Liver (tissue), 9 donors: Measurements from ENCODE around the gene PPP2R2B. TPM values are rescaled to one million over a fixed set of nuclear protein-coding genes. Genes with fewer than 3 reads are reported as not detected.

Experiments
- DNase-seq: peaks from one replicate; pipeline ENCODE4 v3.0.0-alpha.2; 2017; ENCODE audit warnings: low spot score
- H3K27ac ChIP-seq, 2 donors: one replicate each; pipeline ENCODE4 v1.7.0; 2013; ENCODE audit warnings: inconsistent platforms in 2 of 2, low read length in 2 of 2, control low read depth in 1 of 2, low read depth in 1 of 2, mild to moderate bottlenecking in 1 of 2
- H3K27me3 ChIP-seq, 4 donors: one replicate each; pipeline versions ENCODE4 v1.6.1 to v1.7.0; 2013; ENCODE audit warnings: low read length in 3 of 4, inconsistent platforms in 1 of 4, mild to moderate bottlenecking in 1 of 4, moderate library complexity in 1 of 4; ENCODE audit not compliant: control insufficient read depth in 4 of 4, insufficient read depth in 4 of 4
- H3K36me3 ChIP-seq, 4 donors: one replicate each; pipeline versions ENCODE4 v1.6.1 to v1.7.0; 2013; ENCODE audit warnings: low read length in 3 of 4, mild to moderate bottlenecking in 3 of 4, low read depth in 1 of 4, moderate library complexity in 1 of 4; ENCODE audit not compliant: control insufficient read depth in 4 of 4, insufficient read depth in 3 of 4
- H3K4me1 ChIP-seq, 4 donors: one replicate each; pipeline versions ENCODE4 v1.6.1 to v1.7.0; 2013; ENCODE audit warnings: low read length in 3 of 4, mild to moderate bottlenecking in 3 of 4, moderate library complexity in 1 of 4; ENCODE audit not compliant: control insufficient read depth in 4 of 4, insufficient read depth in 4 of 4
- H3K4me3 ChIP-seq, 3 donors: one replicate each; pipeline versions ENCODE4 v1.6.1 to v1.7.0; 2013; ENCODE audit warnings: low read length in 3 of 3, control low read depth in 1 of 3, low read depth in 1 of 3, mild to moderate bottlenecking in 1 of 3
- H3K9ac ChIP-seq, 2 donors: one replicate each; pipeline ENCODE4 v1.7.0; 2013; ENCODE audit warnings: low read length in 2 of 2, mild to moderate bottlenecking in 2 of 2, moderate library complexity in 2 of 2, control low read depth in 1 of 2, low read depth in 1 of 2
- H3K9me3 ChIP-seq, 4 donors: one replicate each; pipeline versions ENCODE4 v1.6.1 to v1.7.0; 2013; ENCODE audit warnings: low read length in 3 of 4; ENCODE audit not compliant: control insufficient read depth in 4 of 4
- CTCF ChIP-seq: fragments of 150-350 bp; IDR thresholded peaks from 2 replicates; pipeline ENCODE4 v1.5.1; 2017; ENCODE audit warnings: improper control_type of control experiment, low read depth, low read length; ENCODE audit not compliant: missing input control
- EGR1 ChIP-seq, 2 donors: IDR thresholded peaks; 2 replicates each; pipeline ENCODE4 v1.6.1; 2016 to 2018; ENCODE audit warnings: antibody characterized with exemption in 2 of 2, low read depth in 2 of 2
- FOXA1 ChIP-seq: IDR thresholded peaks from 2 replicates; pipeline ENCODE4 v1.6.1; 2016; ENCODE audit warnings: antibody characterized with exemption
- FOXA2 ChIP-seq: IDR thresholded peaks from 2 replicates; pipeline ENCODE4 v1.6.1; 2016; ENCODE audit warnings: antibody characterized with exemption
- GABPA ChIP-seq, 2 donors: IDR thresholded peaks in 1 of 2; conservative IDR thresholded peaks in 1 of 2; 2 replicates each; pipeline ENCODE4 v1.6.1; 2016; ENCODE audit warnings: antibody characterized with exemption in 2 of 2, mild to moderate bottlenecking in 1 of 2, moderate library complexity in 1 of 2
- HNF4A ChIP-seq, 2 donors: conservative IDR thresholded peaks; 2 replicates each; pipeline ENCODE4 v1.6.1; 2016; ENCODE audit warnings: antibody characterized with exemption in 2 of 2, mild to moderate bottlenecking in 2 of 2
- HNF4G ChIP-seq: IDR thresholded peaks from 2 replicates; pipeline ENCODE4 v1.6.1; 2016; ENCODE audit warnings: antibody characterized with exemption
- JUND ChIP-seq, 2 donors: IDR thresholded peaks; 2 replicates each; pipeline ENCODE4 v1.6.1; 2016; ENCODE audit warnings: antibody characterized with exemption in 2 of 2
- MAX ChIP-seq: IDR thresholded peaks from 2 replicates; pipeline ENCODE4 v1.6.1; 2016; ENCODE audit warnings: antibody characterized with exemption
- NR2F2 ChIP-seq: IDR thresholded peaks from 2 replicates; pipeline ENCODE4 v1.6.1; 2016; ENCODE audit warnings: antibody characterized with exemption
- RAD21 ChIP-seq, 2 donors: IDR thresholded peaks; 2 replicates each; pipeline ENCODE4 v1.6.1; 2016; ENCODE audit warnings: antibody characterized with exemption in 2 of 2, mild to moderate bottlenecking in 2 of 2
- REST ChIP-seq: IDR thresholded peaks from 2 replicates; pipeline ENCODE4 v1.6.1; 2016; ENCODE audit warnings: antibody characterized with exemption, mild to moderate bottlenecking
- RXRA ChIP-seq, 2 donors: IDR thresholded peaks; 2 replicates each; pipeline ENCODE4 v1.6.1; 2017 to 2018; ENCODE audit warnings: antibody characterized with exemption in 2 of 2, mild to moderate bottlenecking in 1 of 2
- SP1 ChIP-seq: IDR thresholded peaks from 2 replicates; pipeline ENCODE4 v1.6.1; 2018; ENCODE audit warnings: antibody characterized with exemption, mild to moderate bottlenecking
- TAF1 ChIP-seq: conservative IDR thresholded peaks from 2 replicates; pipeline ENCODE4 v1.6.1; 2016; ENCODE audit warnings: antibody characterized with exemption, mild to moderate bottlenecking
- YY1 ChIP-seq: IDR thresholded peaks from 2 replicates; pipeline ENCODE4 v1.6.1; 2016; ENCODE audit warnings: antibody characterized with exemption, mild to moderate bottlenecking
- ZBTB33 ChIP-seq: IDR thresholded peaks from 2 replicates; pipeline ENCODE4 v1.6.1; 2016; ENCODE audit warnings: antibody characterized with exemption
- WGBS: extraction: QIAGEN DNeasy Blood & Tissue Kit; methylation state at CpG from one replicate; pipeline ENCODE4 v1.1.7; 2013; 5-methylcytosine and 5-hydroxymethylcytosine counted together
- polyA plus RNA-seq, 2 donors: library from polyadenylated mRNA; stranded (reverse) in 1 of 2; unstranded in 1 of 2; fragments of 200-250 nt in 1 of 2; fragments of >200 nt in 1 of 2; fragmentation: Nextera tagmentation in 1 of 2; extraction: Ambion mirVana in 1 of 2; gene quantifications; one replicate each; pipeline versions ENCODE4 v1.2.1 to v1.2.3, GENCODE V29; 2013 to 2015
- total RNA-seq, 2 donors: library from RNA; depleted of rRNA; stranded (reverse); fragments of >200 nt; gene quantifications; one replicate each; pipeline ENCODE4 v1.2.3, GENCODE V29; 2014
- donor health status: healthy.
- donor health status: healthy.
- donor health status: healthy.
- donor health status: healthy.
- donor health status: healthy.

Gene PPP2R2B
- total and polyA plus RNA-seq, 4 donors = 0.15 to 6.3 (median 0.40) TPM

GRCh38 chr5:146632620-146633322 is 245.8 kb downstream of the PPP2R2B start:
- Histone ChIP-seq H3K9me3 (no peaks in the 10 kb centered on the region), H3K9ac (no peak overlapping the region), H3K4me1 (no peaks in the 10 kb centered on the region), H3K36me3 (no peaks in the 10 kb centered on the region), H3K4me3 (no peak overlapping the region), H3K27ac (no peak overlapping the region), H3K27me3 (no peaks in the 10 kb centered on the region)
- no peak for DNase-seq
- TF ChIP-seq FOXA2 (no peak), REST (no peak), JUND (IDR thresholded peaks at IDR 0.05) (no peak), CTCF (no peak), RXRA (IDR thresholded peaks at IDR 0.05) (no peak), YY1 (no peak), ZBTB33 (no peak), NR2F2 (no peak), HNF4G (no peak), FOXA1 (no peak), MAX (no peak), GABPA (IDR thresholded peaks at IDR 0.05 in 1 of 2, conservative IDR thresholded peaks at IDR 0.05 in 1 of 2) (no peak), RAD21 (IDR thresholded peaks at IDR 0.05) (no peak), TAF1 (no peak), EGR1 (IDR thresholded peaks at IDR 0.05; ENCODE audit: low read depth in 2 of 2) (no peak), SP1 (no peak)
- WGBS = 70% methylated on average over 8 of the region's 8 CpGs

- 89% methylated on average over 3 of the region's 3 CpGs for WGBS
- DNase-seq = no peak
- Histone ChIP-seq H3K27ac (no peak overlapping the region), H3K9ac (no peak overlapping the region), H3K4me3 (no peak overlapping the region), H3K27me3 (no peaks in the 10 kb centered on the region), H3K9me3 (no peaks in the 10 kb centered on the region), H3K4me1 (no peaks in the 10 kb centered on the region), H3K36me3 (no peaks in the 10 kb centered on the region)
- TF ChIP-seq GABPA (IDR thresholded peaks at IDR 0.05 in 1 of 2, conservative IDR thresholded peaks at IDR 0.05 in 1 of 2) (no peak), HNF4A (conservative IDR thresholded peaks at IDR 0.05) (no peak), FOXA1 (no peak), NR2F2 (no peak), MAX (no peak), JUND (IDR thresholded peaks at IDR 0.05) (no peak), RAD21 (IDR thresholded peaks at IDR 0.05) (no peak), EGR1 (IDR thresholded peaks at IDR 0.05; ENCODE audit: low read depth in 2 of 2) (no peak), RXRA (IDR thresholded peaks at IDR 0.05) (no peak)
Measured at GRCh38 chr5:146630472-146630871, 248.1 kb downstream of the PPP2R2B start.
